Transverse colon (tissue), 4 donors: ENCODE data around the gene DOCK1.
"Not testable (repeated sequence)": the region's sequence is repeated elsewhere in the genome, so short reads cannot be mapped to it uniquely, and the experiment has no call there.

Experiments used
- CTCF ChIP-seq, 5 experiments: fragments of 200-600 bp in 3 of 5; fragments of 450-650 bp in 2 of 5; sonication (generic) in 3 of 5; IDR thresholded peaks; 1 replicate in 2 of 5; 2 replicates in 3 of 5; pipeline ENCODE4 v1.5.1; 2016 to 2017; ENCODE audit warnings: antibody characterized with exemption in 5 of 5, inconsistent platforms in 3 of 5, mild to moderate bottlenecking in 2 of 5, moderate library complexity in 1 of 5
- EP300 ChIP-seq: sonication (generic); formaldehyde crosslinking; IDR thresholded peaks from one replicate; pipeline ENCODE4 v1.6.1; 2017; ENCODE audit warnings: antibody characterized with exemption, low read depth
- POLR2A ChIP-seq: fragments of 450-650 bp; IDR thresholded peaks from one replicate; pipeline ENCODE4 v1.6.1; 2016; ENCODE audit warnings: antibody characterized with exemption, mild to moderate bottlenecking, moderate library complexity
- POLR2AphosphoS5 ChIP-seq, 3 donors: sonication (generic); formaldehyde crosslinking; IDR thresholded peaks; one replicate each; pipeline ENCODE4 v1.6.1; 2016; ENCODE audit warnings: antibody characterized with exemption in 3 of 3

GRCh38 chr10:126899529-126899928 is 5.7 kb upstream of the DOCK1 start:
- TF ChIP-seq POLR2A; CTCF (IDR thresholded peaks at IDR 0.05); POLR2AphosphoS5 (IDR thresholded peaks at IDR 0.05); EP300: not testable (repeated sequence)
